ENCODE results near the gene IFNW1. TPM values are rescaled to one million over a fixed set of nuclear protein-coding genes. Genes with fewer than 3 reads are reported as not detected.

IFNW1 gene
- total and polyA plus RNA-seq, 8 donors = not detected

- Histone ChIP-seq H3K9me3 (no peaks in the 10 kb centered on the region), H3K4me3 (no peak overlapping the region), H3K36me3 (no peaks in the 10 kb centered on the region), H3K4me1 (peaks cover 4 to 18% (median 13%) of the 10 kb centered on the region in 4 donors), H3K27ac (no peak overlapping the region), H3K27me3 (no peaks in the 10 kb centered on the region)
- no peak for TF ChIP-seq POLR2AphosphoS5 (IDR thresholded peaks at IDR 0.05)
- 80 to 87% (median 85%) methylated on average over 2 of the region's 2 CpGs for WGBS, 5 donors
- no peak for DNase-seq
- intact Hi-C loops (cut with DNase I; ENCODE audit: low total_unique reads) = no loop called here
Measured at GRCh38 chr9:21097817-21098216, 43.8 kb downstream of the IFNW1 start.

GRCh38 chr9:21096901-21097255, 44.8 kb downstream of the IFNW1 start:
- Histone ChIP-seq H3K4me1 (peaks cover 4 to 18% (median 13%) of the 10 kb centered on the region in 4 donors), H3K27ac (peak overlapping the region in 3 of 5 donors; percentile 34 to 71 (median 38)), H3K9me3 (no peaks in the 10 kb centered on the region), H3K4me3 (peak overlapping the region in 1 of 4 donors; percentile 23), H3K36me3 (no peaks in the 10 kb centered on the region), H3K27me3 (no peaks in the 10 kb centered on the region)
- TF ChIP-seq POLR2A (IDR thresholded peaks at IDR 0.05) (no peak), EP300 (IDR thresholded peaks at IDR 0.05) (no peak), POLR2AphosphoS5 (IDR thresholded peaks at IDR 0.05) (no peak), CTCF (IDR thresholded peaks at IDR 0.05) (no peak)
- intact Hi-C loops (cut with DNase I; ENCODE audit: low total_unique reads) = no loop called here
- 18 to 35% (median 22%) methylated on average over 2 of the region's 2 CpGs for WGBS, 5 donors
- no peak for DNase-seq

- Histone ChIP-seq H3K9me3 (no peaks in the 10 kb centered on the region), H3K4me1 (peaks cover 4 to 18% (median 13%) of the 10 kb centered on the region in 4 donors), H3K27me3 (no peaks in the 10 kb centered on the region), H3K4me3 (peak overlapping the region; percentile 15 to 29 (median 22)), H3K36me3 (no peaks in the 10 kb centered on the region), H3K27ac (peak overlapping the region in 4 of 5 donors; percentile 34 to 71 (median 50))
- DNase-seq = peak in 1 of 2 donors; percentile 41
- intact Hi-C loops (cut with DNase I; ENCODE audit: low total_unique reads) = no loop called here
- TF ChIP-seq EP300 (IDR thresholded peaks at IDR 0.05) = no peak
- TF ChIP-seq CTCF (IDR thresholded peaks at IDR 0.05) = no peak
- TF ChIP-seq POLR2AphosphoS5 (IDR thresholded peaks at IDR 0.05) = peak in 1 of 3 donors; percentile 34
- TF ChIP-seq POLR2A (IDR thresholded peaks at IDR 0.05) = no peak
- WGBS, 5 donors = 34 to 61% (median 49%) methylated on average over 6 of the region's 6 CpGs
Measured at GRCh38 chr9:21096172-21096900, 45.3 kb downstream of the IFNW1 start.

- Histone ChIP-seq H3K4me3 (no peak overlapping the region), H3K9me3 (no peaks in the 10 kb centered on the region), H3K27me3 (no peaks in the 10 kb centered on the region), H3K4me1 (peaks cover 4 to 18% (median 13%) of the 10 kb centered on the region in 4 donors), H3K36me3 (no peaks in the 10 kb centered on the region), H3K27ac (peak overlapping the region in 2 of 5 donors; percentile 38 to 71)
- no peak for DNase-seq
- intact Hi-C loops (cut with DNase I; ENCODE audit: low total_unique reads) = no loop called here
- TF ChIP-seq CTCF (IDR thresholded peaks at IDR 0.05) (no peak), EP300 (IDR thresholded peaks at IDR 0.05) (no peak), POLR2AphosphoS5 (IDR thresholded peaks at IDR 0.05) (no peak), POLR2A (IDR thresholded peaks at IDR 0.05) (no peak)
Measured at GRCh38 chr9:21095561-21095960, 46.1 kb downstream of the IFNW1 start.

Small RNAs within 50 kb of the gene (small RNA-seq; reads per million reads assigned to genes)
- gene IFNWP4 = 0 reads per million in 4 donors
- gene RF00019 = 0 reads per million in 4 donors

Other genes with a start within 250 kb of the IFNW1 start
- 10 to 100 TPM in 2 of 5 donors, 1 to 10 TPM in 2, under 1 TPM in 1; 0.29 to 12.1 (median 5.9) TPM for gene HACD4, start 110.2 kb downstream of the IFNW1 start, total RNA-seq
- gene HACD4, start 110.2 kb downstream of the IFNW1 start, polyA plus RNA-seq = 1 to 10 TPM; 1.6 to 4.1 (median 1.8) TPM
- gene IFNB1, start 63.9 kb downstream of the IFNW1 start, total RNA-seq = not detected
- not detected for gene IFNB1, start 63.9 kb downstream of the IFNW1 start, polyA plus RNA-seq
- not detected for gene IFNA21, start 24.8 kb upstream of the IFNW1 start, total RNA-seq
- not detected for gene IFNA21, start 24.8 kb upstream of the IFNW1 start, polyA plus RNA-seq
- gene IFNA4, start 45.8 kb upstream of the IFNW1 start, total RNA-seq = not detected
- gene IFNA4, start 45.8 kb upstream of the IFNW1 start, polyA plus RNA-seq = not detected
- gene IFNA7, start 60.4 kb upstream of the IFNW1 start, total RNA-seq = not detected
- not detected for gene IFNA7, start 60.4 kb upstream of the IFNW1 start, polyA plus RNA-seq
- gene IFNA10, start 65.3 kb upstream of the IFNW1 start, total RNA-seq = not detected
- not detected for gene IFNA10, start 65.3 kb upstream of the IFNW1 start, polyA plus RNA-seq
- gene IFNA16, start 75.5 kb upstream of the IFNW1 start, total RNA-seq = not detected
- gene IFNA16, start 75.5 kb upstream of the IFNW1 start, polyA plus RNA-seq = not detected
- not detected for gene IFNA17, start 86.4 kb upstream of the IFNW1 start, total RNA-seq
- gene IFNA17, start 86.4 kb upstream of the IFNW1 start, polyA plus RNA-seq = not detected
- not detected for gene IFNA14, start 98.2 kb upstream of the IFNW1 start, total RNA-seq
- gene IFNA14, start 98.2 kb upstream of the IFNW1 start, polyA plus RNA-seq = not detected
- gene IFNA5, start 163.5 kb upstream of the IFNW1 start, total RNA-seq = 1 to 10 TPM in 1 of 5 donors, under 1 TPM in 1, not detected in 3; 0.92 to 1.6 TPM
- gene IFNA5, start 163.5 kb upstream of the IFNW1 start, polyA plus RNA-seq = not detected
- 10 to 100 TPM in 4 of 5 donors, 1 to 10 TPM in 1; 4.1 to 35.7 (median 14.5) TPM for gene KLHL9, start 193.6 kb upstream of the IFNW1 start, total RNA-seq
- 1 to 10 TPM; 5.4 to 6.3 (median 6.0) TPM for gene KLHL9, start 193.6 kb upstream of the IFNW1 start, polyA plus RNA-seq
- gene IFNA6, start 209.1 kb upstream of the IFNW1 start, total RNA-seq = not detected
- not detected for gene IFNA6, start 209.1 kb upstream of the IFNW1 start, polyA plus RNA-seq
- not detected for gene IFNA13, start 226.2 kb upstream of the IFNW1 start, total RNA-seq
- gene IFNA13, start 226.2 kb upstream of the IFNW1 start, polyA plus RNA-seq = not detected
- gene IFNA2, start 243.6 kb upstream of the IFNW1 start, total RNA-seq = not detected
- gene IFNA2, start 243.6 kb upstream of the IFNW1 start, polyA plus RNA-seq = not detected